ENCODE results near the gene FOXA3.
A peak's percentile ranks its signal among the peaks of the same experiment; 100 is the strongest.

Gene FOXA3

GRCh38 chr19:45881909-45882528 lies 17.9 kb downstream of the FOXA3 start:
- no peak for DNase-seq (ENCODE audit: low spot score)

DNA sequence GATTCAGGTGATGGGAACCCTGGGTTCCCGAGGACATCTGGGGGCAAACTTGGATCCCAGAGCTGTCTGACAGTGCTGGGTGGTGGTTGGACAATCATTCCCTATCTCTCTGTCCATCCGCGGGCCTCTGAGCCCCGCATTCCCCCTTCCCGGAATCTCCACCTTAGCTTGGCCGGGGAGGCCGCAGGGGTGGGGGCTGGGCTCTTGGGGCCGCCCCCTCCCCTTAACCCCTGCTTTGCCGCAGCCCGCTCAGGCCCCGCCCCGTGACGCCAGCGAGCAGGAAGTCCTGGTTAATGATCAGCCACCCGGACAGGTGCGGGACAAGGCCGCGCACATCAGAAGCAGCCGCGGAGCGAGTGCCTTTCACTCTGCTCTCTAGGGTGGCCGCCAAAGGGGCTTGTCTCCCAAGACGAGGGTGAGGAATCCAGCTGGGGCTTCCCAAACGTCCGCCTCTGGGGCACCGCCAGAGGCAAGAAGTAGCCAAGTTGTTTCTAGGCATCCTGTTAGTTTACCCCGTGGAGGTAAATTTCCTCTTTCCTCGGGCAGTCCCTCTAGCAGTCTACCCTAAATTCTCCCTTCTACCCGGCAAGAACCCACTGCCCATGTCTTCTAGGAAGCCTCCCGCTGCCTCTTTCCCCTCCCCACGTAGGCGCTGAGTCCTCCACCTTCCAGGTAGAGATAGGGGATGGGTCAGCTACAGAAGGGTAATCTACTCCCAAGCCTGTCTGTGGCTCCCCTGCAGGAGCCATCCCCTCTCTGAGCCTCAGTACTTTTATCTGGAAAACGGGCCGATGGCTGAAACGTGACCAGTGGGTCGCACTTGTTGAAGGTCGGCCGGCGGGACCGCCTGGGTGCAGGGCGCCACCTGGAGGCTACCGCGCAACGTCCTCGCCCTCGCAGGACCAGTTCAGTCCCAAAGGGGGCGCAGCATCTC lies 18.8 kb downstream of the FOXA3 start:
- TF ChIP-seq, protein P1, sequence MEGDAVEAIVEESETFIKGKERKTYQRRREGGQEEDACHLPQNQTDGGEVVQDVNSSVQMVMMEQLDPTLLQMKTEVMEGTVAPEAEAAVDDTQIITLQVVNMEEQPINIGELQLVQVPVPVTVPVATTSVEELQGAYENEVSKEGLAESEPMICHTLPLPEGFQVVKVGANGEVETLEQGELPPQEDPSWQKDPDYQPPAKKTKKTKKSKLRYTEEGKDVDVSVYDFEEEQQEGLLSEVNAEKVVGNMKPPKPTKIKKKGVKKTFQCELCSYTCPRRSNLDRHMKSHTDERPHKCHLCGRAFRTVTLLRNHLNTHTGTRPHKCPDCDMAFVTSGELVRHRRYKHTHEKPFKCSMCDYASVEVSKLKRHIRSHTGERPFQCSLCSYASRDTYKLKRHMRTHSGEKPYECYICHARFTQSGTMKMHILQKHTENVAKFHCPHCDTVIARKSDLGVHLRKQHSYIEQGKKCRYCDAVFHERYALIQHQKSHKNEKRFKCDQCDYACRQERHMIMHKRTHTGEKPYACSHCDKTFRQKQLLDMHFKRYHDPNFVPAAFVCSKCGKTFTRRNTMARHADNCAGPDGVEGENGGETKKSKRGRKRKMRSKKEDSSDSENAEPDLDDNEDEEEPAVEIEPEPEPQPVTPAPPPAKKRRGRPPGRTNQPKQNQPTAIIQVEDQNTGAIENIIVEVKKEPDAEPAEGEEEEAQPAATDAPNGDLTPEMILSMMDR (IDR thresholded peaks at IDR 0.05; ENCODE audit: extremely low read depth, missing control alignments): peak; percentile 100
- DNase-seq (ENCODE audit: low spot score): peak; percentile 92

More at GRCh38 chr19:45881909-45882528, 17.9 kb downstream of the FOXA3 start:
- TF ChIP-seq, protein P1 (IDR thresholded peaks at IDR 0.05; ENCODE audit: extremely low read depth, missing control alignments): no peak

- TF ChIP-seq, protein P1 (IDR thresholded peaks at IDR 0.05; ENCODE audit: extremely low read depth, missing control alignments): no peak
- no peak for DNase-seq (ENCODE audit: low spot score)
Observed at GRCh38 chr19:45883586-45883880, 19.4 kb downstream of the FOXA3 start.

DNA sequence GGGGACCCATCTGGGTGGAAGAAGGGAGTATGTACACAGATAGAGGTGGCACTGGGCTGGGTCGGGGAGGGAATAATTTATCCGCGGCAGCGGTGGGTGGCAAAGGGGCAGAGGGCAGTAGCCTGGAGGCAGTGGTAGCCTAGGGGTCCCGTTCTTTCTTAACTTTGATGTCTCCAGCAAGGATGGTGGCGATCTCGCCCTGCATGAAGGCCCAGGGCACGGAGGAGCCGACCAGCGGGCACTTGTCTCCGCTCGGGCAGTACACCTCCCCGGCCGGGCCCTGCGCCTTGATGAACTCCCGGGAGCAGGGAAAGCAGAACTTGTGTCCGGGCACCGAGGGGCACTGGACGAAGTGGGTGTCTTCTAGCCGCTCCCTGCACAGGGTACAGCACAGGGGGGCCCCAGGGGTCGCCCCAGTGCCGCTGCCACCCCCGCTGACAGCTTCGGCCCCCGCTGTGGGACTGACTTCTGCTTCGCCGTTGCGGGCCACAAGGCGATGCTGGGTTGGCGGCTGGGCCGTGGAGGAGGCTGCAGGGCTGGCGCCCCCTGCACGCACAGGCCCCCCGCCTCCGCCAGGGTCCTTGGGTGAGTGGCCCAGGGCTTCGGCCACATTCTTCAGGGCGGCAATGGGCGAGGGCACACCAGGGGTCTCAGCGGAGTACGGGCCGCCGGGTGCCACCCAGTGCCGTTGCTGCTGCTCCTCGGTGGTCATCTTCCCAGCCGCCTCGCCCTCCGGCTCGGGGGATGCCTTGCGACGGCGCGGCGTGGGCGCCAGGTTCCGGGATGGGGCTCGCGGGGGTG lies 20.0 kb downstream of the FOXA3 start:
- TF ChIP-seq, protein P1 (IDR thresholded peaks at IDR 0.05; ENCODE audit: extremely low read depth, missing control alignments): no peak
- DNase-seq (ENCODE audit: low spot score): no peak

GRCh38 chr19:45884682-45885555 lies 20.8 kb downstream of the FOXA3 start:
- TF ChIP-seq, protein P1 (IDR thresholded peaks at IDR 0.05; ENCODE audit: extremely low read depth, missing control alignments): no peak
- DNase-seq (ENCODE audit: low spot score): peak; percentile 71

DNA sequence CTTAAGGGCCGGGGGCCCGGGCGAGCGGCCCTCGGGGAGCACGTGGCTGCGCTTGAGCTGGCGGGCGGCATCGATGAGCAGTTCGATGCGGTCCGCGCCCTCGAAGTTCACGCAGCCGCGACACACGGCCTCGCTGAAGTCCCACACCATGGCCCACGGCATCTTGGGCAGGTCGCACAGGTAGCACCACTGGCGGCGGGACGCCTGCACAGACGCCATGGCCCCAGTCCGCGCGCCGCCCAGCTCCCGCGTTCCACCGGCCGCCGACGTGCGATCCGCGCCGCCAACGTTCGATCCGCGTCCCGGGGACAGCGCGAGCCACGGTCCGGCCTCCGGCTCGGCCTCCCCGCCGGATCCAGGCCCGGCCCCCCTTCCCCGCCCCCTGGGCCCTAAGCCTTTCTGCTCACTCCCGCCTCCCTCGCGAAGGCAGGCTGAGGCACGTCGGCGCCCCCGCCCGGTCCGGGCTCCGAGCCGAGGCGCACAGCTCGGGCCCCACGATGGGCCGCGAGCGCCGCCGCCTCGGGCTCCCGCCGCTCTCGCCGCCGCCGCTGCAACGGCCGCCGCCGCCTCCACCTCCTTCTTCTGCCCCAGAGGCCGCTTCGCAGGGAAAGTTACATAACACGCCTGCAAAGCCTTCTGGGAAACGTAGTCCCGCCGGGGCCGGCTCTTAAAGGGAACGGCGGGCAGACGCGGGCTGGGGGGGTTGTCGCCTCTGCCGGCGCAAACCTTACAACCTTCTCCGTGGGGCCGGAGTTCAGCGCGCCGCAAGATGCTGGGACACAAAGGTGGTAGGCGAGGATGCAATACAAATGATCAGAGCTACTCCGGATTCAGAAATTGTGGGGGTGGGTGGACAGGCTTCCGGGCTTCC lies 21.7 kb downstream of the FOXA3 start, which contains the start of gene IRF2BP1:
TSS of gene IRF2BP1 (minus strand) at position 586 of the 871 bp plus-strand sequence. CDS start at position 219, 367 bp downstream.
- TF ChIP-seq, protein P1 (IDR thresholded peaks at IDR 0.05; ENCODE audit: extremely low read depth, missing control alignments): no peak
- DNase-seq (ENCODE audit: low spot score): peak; percentile 93
